SW 1271 (cell line): ENCODE results near the gene CBFB.
A peak's percentile ranks its signal among the peaks of the same experiment; 100 is the strongest.

ENCODE experiments used
- DNase-seq, 2 experiments: peaks; one replicate each; lab custom pipeline; 2025; lab: John Stamatoyannopoulos, UW

CBFB gene

GRCh38 chr16:67016681-67017420 is 12.1 kb upstream of the CBFB start:
- DNase-seq: no peak

- no peak for DNase-seq
Measured at GRCh38 chr16:67017421-67017750, 11.6 kb upstream of the CBFB start.

- DNase-seq: peak; percentile 51 to 87
Measured at GRCh38 chr16:67017810-67018488, 11.0 kb upstream of the CBFB start.

- DNase-seq: no peak
Measured at GRCh38 chr16:67019171-67019570, 9.8 kb upstream of the CBFB start.

- no peak for DNase-seq
Measured at GRCh38 chr16:67021321-67021720, 7.6 kb upstream of the CBFB start.

GRCh38 chr16:67022531-67023214 is 6.3 kb upstream of the CBFB start:
- DNase-seq: no peak

GRCh38 chr16:67023689-67024088 is 5.3 kb upstream of the CBFB start:
- DNase-seq: no peak

GRCh38 chr16:67024384-67025209 is 4.4 kb upstream of the CBFB start:
- no peak for DNase-seq

GRCh38 chr16:67025210-67025550 is 3.8 kb upstream of the CBFB start:
- DNase-seq: no peak

GRCh38 chr16:67026570-67026969 is 2.4 kb upstream of the CBFB start:
- no peak for DNase-seq

- DNase-seq: no peak
Measured at GRCh38 chr16:67027046-67027445, 1.9 kb upstream of the CBFB start.

GRCh38 chr16:67028167-67028695 is 718 bp upstream of the CBFB start:
- no peak for DNase-seq

GRCh38 chr16:67029254-67030096 is 526 bp downstream of the CBFB start:
- peak in 1 of 2 experiments; percentile 20 for DNase-seq

- DNase-seq: no peak
Measured at GRCh38 chr16:67030221-67030962, 1.4 kb downstream of the CBFB start.

- no peak for DNase-seq
Measured at GRCh38 chr16:67034487-67034886, 5.5 kb downstream of the CBFB start.

- DNase-seq: no peak
Measured at GRCh38 chr16:67035364-67035763, 6.4 kb downstream of the CBFB start.

GRCh38 chr16:67036323-67036741 is 7.4 kb downstream of the CBFB start:
- no peak for DNase-seq

- DNase-seq: no peak
Measured at GRCh38 chr16:67039260-67040020, 10.5 kb downstream of the CBFB start.

GRCh38 chr16:67040166-67040565 is 11.2 kb downstream of the CBFB start:
- DNase-seq: no peak

- DNase-seq: no peak
Measured at GRCh38 chr16:67040906-67041305, 12.0 kb downstream of the CBFB start.
